GM18511 (cell line): Measurements from ENCODE around the gene GPR25.

Experiments
- ATAC-seq: cut with Tn5 transposase; IDR thresholded peaks from one replicate; pipeline ENCODE4 v1.9.1; 2021; ENCODE audit warnings: mild to moderate bottlenecking, moderate library complexity; ENCODE audit not compliant: unreplicated experiment

Gene GPR25

GRCh38 chr1:200892958-200893357, 20.2 kb downstream of the GPR25 start:
- no peak for ATAC-seq

- ATAC-seq = no peak
Measured at GRCh38 chr1:200893411-200893901, 20.7 kb downstream of the GPR25 start.

- ATAC-seq = no peak
Measured at GRCh38 chr1:200894712-200895442, 22.1 kb downstream of the GPR25 start, which contains the start of gene INAVA. INAVA (plus strand) TSS chr1:200894900; CDS start chr1:200898401, 3,501 bp downstream.

GRCh38 chr1:200895443-200895789, 22.6 kb downstream of the GPR25 start:
- no peak for ATAC-seq

GRCh38 chr1:200895801-200896530, 23.2 kb downstream of the GPR25 start:
- peak; percentile 76 for ATAC-seq

GRCh38 chr1:200896531-200897196, 23.9 kb downstream of the GPR25 start:
- no peak for ATAC-seq

- no peak for ATAC-seq
Measured at GRCh38 chr1:200897259-200897658, 24.5 kb downstream of the GPR25 start.

- ATAC-seq = no peak
Measured at GRCh38 chr1:200899015-200899386, 26.2 kb downstream of the GPR25 start.

- no peak for ATAC-seq
Measured at GRCh38 chr1:200899451-200899915, 26.7 kb downstream of the GPR25 start.

GRCh38 chr1:200899954-200900867, 27.4 kb downstream of the GPR25 start:
- ATAC-seq = no peak

GRCh38 chr1:200900877-200901276, 28.1 kb downstream of the GPR25 start:
- no peak for ATAC-seq

GRCh38 chr1:200901350-200901749, 28.6 kb downstream of the GPR25 start:
- no peak for ATAC-seq

GRCh38 chr1:200901796-200902444, 29.1 kb downstream of the GPR25 start:
- no peak for ATAC-seq

GRCh38 chr1:200903793-200904192, 31.0 kb downstream of the GPR25 start:
- no peak for ATAC-seq

- ATAC-seq = no peak
Measured at GRCh38 chr1:200904772-200905171, 32.0 kb downstream of the GPR25 start.

- ATAC-seq = peak; percentile 43
Measured at GRCh38 chr1:200905411-200906052, 32.8 kb downstream of the GPR25 start.

GRCh38 chr1:200906491-200906890, 33.7 kb downstream of the GPR25 start:
- no peak for ATAC-seq

GRCh38 chr1:200907611-200908097, 34.9 kb downstream of the GPR25 start:
- peak; percentile 64 for ATAC-seq

GRCh38 chr1:200908191-200908868, 35.5 kb downstream of the GPR25 start:
- ATAC-seq = no peak
